Fibroblast of skin of right quadriceps (primary cell): ENCODE measurements around the gene LAMC3.
A peak's percentile ranks its signal among the peaks of the same experiment; 100 is the strongest.

Experiments
- DNase-seq: peaks from one replicate; pipeline ENCODE4 v3.0.0-alpha.2; 2013

The LAMC3 gene

GRCh38 chr9:131008909-131009618, at the start of gene LAMC3:
TSS of gene LAMC3 (plus strand) at chr9:131009174. CDS start at chr9:131009215, 41 bp downstream.
- no peak for DNase-seq

- no peak for DNase-seq
These were observed 49.1 kb upstream of the LAMC3 start for GRCh38 chr9:130959809-130960334.

- no peak for DNase-seq
These were observed 48.2 kb upstream of the LAMC3 start for GRCh38 chr9:130960522-130961378.

GRCh38 chr9:130961511-130962300, 47.3 kb upstream of the LAMC3 start:
- no peak for DNase-seq

GRCh38 chr9:130962418-130963316, 46.3 kb upstream of the LAMC3 start:
- peak; percentile 96 for DNase-seq

GRCh38 chr9:130963337-130963908, 45.6 kb upstream of the LAMC3 start:
- DNase-seq: no peak

GRCh38 chr9:130963916-130964315, 45.1 kb upstream of the LAMC3 start:
- no peak for DNase-seq

GRCh38 chr9:130965680-130966079, 43.3 kb upstream of the LAMC3 start:
- no peak for DNase-seq

GRCh38 chr9:130970052-130970451, 38.9 kb upstream of the LAMC3 start:
- DNase-seq: no peak

GRCh38 chr9:130970855-130971254, 38.1 kb upstream of the LAMC3 start:
- DNase-seq: no peak

- no peak for DNase-seq
These were observed 37.6 kb upstream of the LAMC3 start for GRCh38 chr9:130971294-130971849.

- no peak for DNase-seq
These were observed 36.6 kb upstream of the LAMC3 start for GRCh38 chr9:130972277-130972956.

GRCh38 chr9:130972957-130973685, 35.9 kb upstream of the LAMC3 start:
- no peak for DNase-seq

GRCh38 chr9:130973686-130974281, 35.2 kb upstream of the LAMC3 start:
- DNase-seq: no peak

GRCh38 chr9:130974697-130975096, 34.3 kb upstream of the LAMC3 start:
- no peak for DNase-seq

GRCh38 chr9:130975156-130975555, 33.8 kb upstream of the LAMC3 start:
- no peak for DNase-seq

- no peak for DNase-seq
These were observed 32.8 kb upstream of the LAMC3 start for GRCh38 chr9:130975932-130976841.

- DNase-seq: no peak
These were observed 31.2 kb upstream of the LAMC3 start for GRCh38 chr9:130977811-130978221.
